OCI-LY1 (cell line): Measurements from ENCODE around the gene MAN1C1.

Experiments
- CTCF ChIP-seq: fragments of 200-600 bp; sonication (generic), shearing (Covaris generic); IDR thresholded peaks from 2 replicates; pipeline ENCODE4 v1.5.1; 2017; ENCODE audit warnings: mild to moderate bottlenecking, antibody characterized with exemption, low read length, moderate library complexity, mixed read lengths
- EZH2 ChIP-seq: fragments of 200-600 bp; sonication (generic), shearing (Covaris generic); IDR thresholded peaks from 2 replicates; pipeline ENCODE4 v1.8.0; 2017; ENCODE audit warnings: borderline replicate concordance, mixed run types, mild to moderate bottlenecking, antibody characterized with exemption, low read length, moderate library complexity, mixed read lengths

GRCh38 chr1:25831569-25832196 lies 215.1 kb downstream of the MAN1C1 start:
- no peak for TF ChIP-seq CTCF
- no peak for TF ChIP-seq EZH2
